Panc1 (cell line): ENCODE measurements around the gene FLOT2. TPM values are rescaled to one million over a fixed set of nuclear protein-coding genes. Genes with fewer than 3 reads are reported as not detected.

ENCODE experiments used
- ATAC-seq: fragments of 200-7000 bp; cut with Tn5 transposase; 2 replicates; pipeline ENCODE4 v1.9.1; 2020; ENCODE audit warnings: mild to moderate bottlenecking, moderate library complexity
- BruUV-seq: library from RNA; stranded (reverse); fragments of 400-500 nt; replicated peaks from 2 replicates; lab custom pipeline; 2021; lab: Mats Ljungman, UMichigan
- CTCF ChIA-PET: fragments of 300-600 bp; sonication (Branson Sonifier 250); formaldehyde crosslinking; loops from one replicate; lab custom pipeline; 2022; ENCODE audit warnings: antibody characterized with exemption; lab: Charles Lee
- POLR2A ChIA-PET: fragments of 300-600 bp; sonication (Branson Sonifier 250); formaldehyde crosslinking; loops from one replicate; lab custom pipeline; 2022; ENCODE audit warnings: antibody characterized with exemption; lab: Charles Lee
- DNase-seq: peaks from one replicate; pipeline ENCODE4 v3.0.0-alpha.2; 2010; ENCODE audit warnings: low read depth, low spot score
- H3K27ac ChIP-seq: 2 replicates; pipeline ENCODE4 v1.5.1; 2011; ENCODE audit warnings: mild to moderate bottlenecking, low read length, inconsistent platforms
- H3K27me3 ChIP-seq: fragments of 200-500 bp; sonication (Bioruptor generic); 2 replicates; pipeline ENCODE4 v1.6.0; 2014; ENCODE audit warnings: low read length, inconsistent platforms; ENCODE audit not compliant: control insufficient read depth, insufficient read depth
- H3K36me3 ChIP-seq: fragments of 200-500 bp; sonication (Bioruptor generic); 2 replicates; pipeline ENCODE4 v1.5.1; 2014; ENCODE audit warnings: inconsistent platforms, mild to moderate bottlenecking, low read length, moderate library complexity; ENCODE audit not compliant: control insufficient read depth, insufficient read depth
- H3K4me1 ChIP-seq: 2 replicates; pipeline ENCODE4 v1.5.1; 2011; ENCODE audit warnings: inconsistent platforms, mild to moderate bottlenecking, low read length, moderate library complexity; ENCODE audit not compliant: control insufficient read depth, insufficient read depth
- H3K4me3 ChIP-seq, 2 experiments: 2 replicates each; pipeline ENCODE4 v1.5.1; 2011 to 2012; ENCODE audit warnings: low read depth in 2 of 2, low read length in 2 of 2, mild to moderate bottlenecking in 2 of 2, inconsistent platforms in 1 of 2, moderate library complexity in 1 of 2
- H3K9me3 ChIP-seq: fragments of 200-500 bp; sonication (Bioruptor generic); 2 replicates; pipeline ENCODE4 v1.5.1; 2014; ENCODE audit warnings: low read depth, mild to moderate bottlenecking, inconsistent platforms, low read length, moderate library complexity; ENCODE audit not compliant: control insufficient read depth, insufficient read depth
- POLR2AphosphoS5 ChIP-seq: IDR thresholded peaks from 2 replicates; pipeline ENCODE4 v1.6.1; 2012; ENCODE audit warnings: mild to moderate bottlenecking, low read depth, low read length, moderate library complexity
- REST ChIP-seq, 2 experiments: IDR thresholded peaks; 2 replicates each; pipeline ENCODE4 v1.6.1; 2011 to 2012; ENCODE audit warnings: low read depth in 2 of 2, control low read depth in 1 of 2, low read length in 1 of 2, mild to moderate bottlenecking in 1 of 2, moderate library complexity in 1 of 2; ENCODE audit not compliant: insufficient read depth in 1 of 2
- SIN3A ChIP-seq: IDR thresholded peaks from 2 replicates; pipeline ENCODE4 v1.6.1; 2012; ENCODE audit warnings: low read depth, mild to moderate bottlenecking, low read length, moderate library complexity, borderline replicate concordance; ENCODE audit not compliant: insufficient read depth
- TCF7L2 ChIP-seq: IDR thresholded peaks from 2 replicates; pipeline ENCODE4 v1.6.1; 2011; ENCODE audit warnings: mild to moderate bottlenecking, low read depth, low read length, inconsistent platforms
- in situ Hi-C: cut with HindIII; loops from 2 replicates; pipeline ENCODE4 v1.10.0; 2016; ENCODE audit warnings: low sequenced_read_pairs, low pct_unique_long_range_greater_than_20kb
- intact Hi-C: fragments of 100-400 bp; cut with micrococcal nuclease; formaldehyde crosslinking; loops from one replicate; pipeline ENCODE4 v1.10.0; 2022; ENCODE audit not compliant: unreplicated experiment
- total RNA-seq: library from RNA; stranded (reverse); gene quantifications from one replicate; pipeline ENCODE4 v1.2.1, GENCODE V29; 2021; ENCODE audit not compliant: unreplicated experiment

Gene FLOT2
- total RNA-seq, 1 experiment from 2014 or later = 110 TPM

- intact Hi-C loops = loop anchor here (10.0 kb wide), 1 partner anchor 59 kb away; the partner anchor contains the start of gene DHRS13
- ChIA-PET POLR2A (interaction anchor here (0.6 kb wide), 1 partner anchor 159 kb away, joined by 5 read pairs; no protein-coding TSS in a partner anchor), CTCF (interaction anchor here (0.7 kb wide), 1 partner anchor 213 kb away, joined by 3 read pairs; no protein-coding TSS in a partner anchor)
- Histone ChIP-seq H3K36me3 (no peaks in the 10 kb centered on the region; the same call in 1 of the 2 replicates), H3K4me3 (no peak overlapping the region), H3K4me1 (peaks cover 5% of the 10 kb centered on the region; the same call in 1 of the 2 replicates), H3K9me3 (no peaks in the 10 kb centered on the region), H3K27ac (no peak overlapping the region), H3K27me3 (no peaks in the 10 kb centered on the region)
- no peak for TF ChIP-seq REST (IDR thresholded peaks at IDR 0.05; ENCODE audit: insufficient read depth in 1 of 2, low read depth in 2 of 2, low read length in 1 of 2)
- in situ Hi-C loops = no loop called here
- DNase-seq (no peak), ATAC-seq (no peak)
- BruUV-seq = no TSS peak
Measured at GRCh38 chr17:28846231-28846630, 51.3 kb downstream of the FLOT2 start.

GRCh38 chr17:28843816-28844148 lies 53.8 kb downstream of the FLOT2 start:
- intact Hi-C loops (loop anchor here (10.0 kb wide), 1 partner anchor 61 kb away; the partner anchor contains the start of gene DHRS13), in situ Hi-C loops (no loop called here)
- Histone ChIP-seq H3K9me3 (no peaks in the 10 kb centered on the region), H3K27me3 (no peaks in the 10 kb centered on the region), H3K4me3 (no peak overlapping the region), H3K4me1 (peaks cover 5% of the 10 kb centered on the region; the same call in 1 of the 2 replicates), H3K27ac (peak overlapping the region; percentile 32; the same call in 1 of the 2 replicates), H3K36me3 (no peaks in the 10 kb centered on the region; the same call in 1 of the 2 replicates)
- no peak for DNase-seq
- no peak for ATAC-seq
- TF ChIP-seq SIN3A (no peak), TCF7L2 (no peak), REST (IDR thresholded peaks at IDR 0.05; ENCODE audit: insufficient read depth in 1 of 2, low read depth in 2 of 2, low read length in 1 of 2) (no peak), POLR2AphosphoS5 (no peak)
- BruUV-seq = no TSS peak
- ChIA-PET POLR2A (no interaction called here), CTCF (interaction anchor here (0.6 to 1.0 kb wide), 3 partner anchors 80 to 111 kb away, joined by 3 to 8 read pairs (median 3); no protein-coding TSS in a partner anchor)
